Neutrophil (primary cell): ENCODE results near the gene PCBD2.
"Not testable (repeated sequence)": the region's sequence is repeated elsewhere in the genome, so short reads cannot be mapped to it uniquely, and the experiment has no call there.

ENCODE experiments used
- H3K27ac ChIP-seq: fragments of 200-600 bp; sonication (generic); 2 replicates; pipeline ENCODE4 v1.5.1; 2016; ENCODE audit warnings: mild to moderate bottlenecking, moderate library complexity
- H3K27me3 ChIP-seq: fragments of 200-600 bp; sonication (generic); 2 replicates; pipeline ENCODE4 v1.6.0; 2016; ENCODE audit warnings: mild to moderate bottlenecking
- H3K36me3 ChIP-seq: fragments of 200-600 bp; sonication (generic); 2 replicates; pipeline ENCODE4 v1.5.1; 2017
- H3K4me1 ChIP-seq, 2 experiments: fragments of 200-600 bp in 1 of 2; sonication (generic) in 1 of 2; 1 replicate in 1 of 2; 2 replicates in 1 of 2; pipeline versions ENCODE4 v1.5.1 to v1.6.1; 2013 to 2016; ENCODE audit warnings: low read depth in 1 of 2, low read length in 1 of 2, mild to moderate bottlenecking in 1 of 2, moderate library complexity in 1 of 2; ENCODE audit not compliant: control insufficient read depth in 1 of 2, insufficient read depth in 1 of 2
- H3K4me3 ChIP-seq, 2 experiments: fragments of 200-600 bp in 1 of 2; sonication (generic) in 1 of 2; 1 replicate in 1 of 2; 2 replicates in 1 of 2; pipeline ENCODE4 v1.5.1; 2013 to 2016; ENCODE audit warnings: low read depth in 1 of 2, low read length in 1 of 2, mild to moderate bottlenecking in 1 of 2, moderate library complexity in 1 of 2
- H3K9me3 ChIP-seq: fragments of 200-600 bp; sonication (generic); 2 replicates; pipeline ENCODE4 v1.5.1; 2016
- TF ChIP-seq, protein P1 (sequence below): fragments of 200-600 bp; sonication (generic); IDR thresholded peaks from 2 replicates; pipeline ENCODE4 v1.5.1; 2016; ENCODE audit warnings: antibody characterized with exemption

The PCBD2 gene

DNA sequence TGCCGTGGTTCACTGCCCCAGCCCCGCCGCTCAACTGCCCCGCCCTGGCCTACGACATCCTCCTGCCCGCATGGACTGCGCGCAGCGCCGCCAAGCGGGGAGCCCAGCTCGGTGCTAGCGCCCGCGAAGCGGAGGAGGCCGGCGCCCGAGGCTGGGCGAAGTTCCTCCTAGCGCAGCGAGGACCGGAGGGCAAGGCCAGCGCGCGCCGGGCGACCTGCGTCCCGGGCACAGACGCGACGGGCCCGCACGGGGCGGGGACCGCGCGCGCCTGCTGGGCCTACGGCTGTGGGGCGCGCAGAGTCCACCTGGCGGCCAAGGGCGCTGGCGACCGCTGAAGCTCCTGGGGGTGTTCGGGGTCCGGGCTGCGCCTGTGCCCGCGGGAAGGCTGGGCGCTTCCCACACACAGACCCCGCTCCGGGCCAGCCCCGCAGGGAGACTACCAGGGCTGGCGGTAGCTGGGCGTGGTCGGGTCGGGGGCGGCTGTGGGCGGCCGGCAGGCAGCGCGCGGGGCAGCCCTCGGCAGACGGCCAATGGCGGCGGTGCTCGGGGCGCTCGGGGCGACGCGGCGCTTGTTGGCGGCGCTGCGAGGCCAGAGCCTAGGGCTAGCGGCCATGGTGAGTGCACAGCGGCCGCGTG lies at the start of gene PCBD2:
Gene PCBD2, plus strand, starts transcription at position 522 of the 636 bp plus-strand sequence. Its CDS starts 9 bp downstream, at position 531.
- Histone ChIP-seq H3K4me1 (peaks cover 24 to 25% of the 10 kb centered on the region in 2 experiments), H3K27ac (peak within 1 kb of the TSS; percentile 100), H3K4me3 (peak within 1 kb of the TSS; percentile 81 to 98), H3K36me3 (peaks cover 3% of the 10 kb centered on the region), H3K9me3 (no peaks in the 10 kb centered on the region), H3K27me3 (no peaks in the 10 kb centered on the region)
- TF ChIP-seq, protein P1, sequence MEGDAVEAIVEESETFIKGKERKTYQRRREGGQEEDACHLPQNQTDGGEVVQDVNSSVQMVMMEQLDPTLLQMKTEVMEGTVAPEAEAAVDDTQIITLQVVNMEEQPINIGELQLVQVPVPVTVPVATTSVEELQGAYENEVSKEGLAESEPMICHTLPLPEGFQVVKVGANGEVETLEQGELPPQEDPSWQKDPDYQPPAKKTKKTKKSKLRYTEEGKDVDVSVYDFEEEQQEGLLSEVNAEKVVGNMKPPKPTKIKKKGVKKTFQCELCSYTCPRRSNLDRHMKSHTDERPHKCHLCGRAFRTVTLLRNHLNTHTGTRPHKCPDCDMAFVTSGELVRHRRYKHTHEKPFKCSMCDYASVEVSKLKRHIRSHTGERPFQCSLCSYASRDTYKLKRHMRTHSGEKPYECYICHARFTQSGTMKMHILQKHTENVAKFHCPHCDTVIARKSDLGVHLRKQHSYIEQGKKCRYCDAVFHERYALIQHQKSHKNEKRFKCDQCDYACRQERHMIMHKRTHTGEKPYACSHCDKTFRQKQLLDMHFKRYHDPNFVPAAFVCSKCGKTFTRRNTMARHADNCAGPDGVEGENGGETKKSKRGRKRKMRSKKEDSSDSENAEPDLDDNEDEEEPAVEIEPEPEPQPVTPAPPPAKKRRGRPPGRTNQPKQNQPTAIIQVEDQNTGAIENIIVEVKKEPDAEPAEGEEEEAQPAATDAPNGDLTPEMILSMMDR = peak; percentile 99

DNA sequence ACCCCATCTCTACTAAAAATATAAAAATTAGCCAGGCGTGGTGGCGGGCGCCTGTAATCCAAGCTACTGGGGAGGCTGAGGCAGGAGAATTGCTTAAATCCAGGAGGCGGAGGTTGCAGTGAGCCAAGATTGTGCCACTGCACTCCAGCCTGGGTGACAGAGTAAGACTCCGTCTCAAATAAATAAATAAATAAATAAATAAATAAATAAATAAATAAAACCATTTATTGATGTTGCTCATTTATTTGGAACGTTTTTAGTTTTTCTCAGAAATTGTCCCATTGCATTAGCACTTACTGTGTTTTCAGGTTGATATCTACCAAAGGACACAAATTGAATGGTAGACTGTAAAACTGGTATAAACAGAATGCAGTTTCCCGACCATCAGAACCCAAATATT lies 48.5 kb upstream of the PCBD2 start:
- not testable (repeated sequence) for H3K27ac ChIP-seq, H3K4me3 ChIP-seq, H3K9me3 ChIP-seq, H3K27me3 ChIP-seq, H3K4me1 ChIP-seq
- peaks cover 52% of the 10 kb centered on the region for H3K36me3 ChIP-seq

DNA sequence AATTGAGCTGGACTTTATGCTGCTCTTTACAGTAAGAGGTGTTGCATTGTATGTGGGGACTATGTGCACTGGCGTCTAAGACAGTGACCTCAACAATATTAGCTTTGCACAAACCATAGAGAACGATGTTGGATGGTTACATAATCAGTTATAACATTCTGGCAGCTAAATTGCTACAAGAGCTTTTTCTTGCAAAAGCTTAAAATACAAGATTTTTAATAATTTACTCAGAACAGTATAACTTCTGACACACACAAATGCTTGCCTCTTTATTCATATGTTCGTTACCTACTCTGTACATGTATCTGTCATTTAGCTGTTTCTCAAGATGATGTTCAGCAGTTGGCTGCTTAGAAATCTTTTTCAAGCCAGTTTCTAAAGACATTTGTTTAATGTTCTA lies 47.5 kb upstream of the PCBD2 start:
- Histone ChIP-seq H3K9me3 (no peaks in the 10 kb centered on the region), H3K36me3 (peaks cover 50% of the 10 kb centered on the region)

DNA sequence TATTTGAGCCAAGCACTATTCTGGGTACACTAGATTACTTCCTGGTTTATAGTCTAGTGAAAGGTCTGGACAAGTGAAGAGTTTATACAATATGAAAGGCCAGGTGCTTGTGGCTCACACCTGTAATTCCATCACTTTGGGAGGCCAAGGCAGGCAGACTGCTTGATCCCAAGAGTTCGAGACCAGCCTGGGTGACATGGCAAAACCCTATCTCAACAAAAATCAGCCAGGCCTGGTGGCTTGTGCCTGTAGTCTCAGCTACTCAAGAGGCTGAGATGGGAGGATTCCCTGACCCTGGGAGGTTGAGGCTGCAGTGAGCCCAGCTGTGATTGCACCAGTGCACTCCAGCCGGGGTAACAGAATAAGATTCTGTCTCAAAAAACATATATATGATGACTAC lies 40.2 kb upstream of the PCBD2 start:
- no peaks in the 10 kb centered on the region for H3K27me3 ChIP-seq
- no peaks in the 10 kb centered on the region for H3K9me3 ChIP-seq
- H3K4me3 ChIP-seq = no peak overlapping the region
- no peak overlapping the region for H3K27ac ChIP-seq
- peaks cover 6% of the 10 kb centered on the region for H3K36me3 ChIP-seq
- TF ChIP-seq, protein P1 = no peak
- no peaks in the 10 kb centered on the region for H3K4me1 ChIP-seq

More for the DNA sequence above, 47.5 kb upstream of the PCBD2 start:
- TF ChIP-seq, protein P1 = no peak
- Histone ChIP-seq H3K4me1 (no peaks in the 10 kb centered on the region), H3K4me3 (no peak overlapping the region), H3K27me3 (no peaks in the 10 kb centered on the region), H3K27ac (no peak overlapping the region)

DNA sequence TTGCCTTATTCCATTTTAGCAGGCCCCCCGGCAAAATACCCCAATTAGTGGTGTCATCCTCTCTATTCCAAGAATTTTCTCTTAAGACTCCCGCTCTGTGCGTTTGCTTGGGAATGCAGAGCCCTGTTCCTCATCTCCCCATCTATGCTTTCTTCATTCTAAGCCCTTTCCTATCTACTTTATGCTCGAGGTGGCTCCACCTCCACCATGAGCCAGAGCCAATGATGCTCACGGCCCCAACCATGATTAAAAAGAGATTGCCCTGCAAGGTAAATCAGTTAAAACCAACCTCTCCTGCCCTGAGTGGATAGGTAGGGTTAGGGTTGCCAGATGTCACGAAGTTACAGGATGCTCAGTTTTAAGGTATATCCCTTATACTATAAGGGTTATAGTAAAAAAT lies 31.4 kb upstream of the PCBD2 start:
- H3K27me3 ChIP-seq = no peaks in the 10 kb centered on the region
- H3K27ac ChIP-seq = peak overlapping the region; percentile 91
- no peaks in the 10 kb centered on the region for H3K9me3 ChIP-seq
- H3K4me3 ChIP-seq = peak overlapping the region; percentile 88 to 91
- peaks cover 15 to 19% of the 10 kb centered on the region in 2 experiments for H3K4me1 ChIP-seq
- TF ChIP-seq, protein P1 = no peak
- no peaks in the 10 kb centered on the region for H3K36me3 ChIP-seq

DNA sequence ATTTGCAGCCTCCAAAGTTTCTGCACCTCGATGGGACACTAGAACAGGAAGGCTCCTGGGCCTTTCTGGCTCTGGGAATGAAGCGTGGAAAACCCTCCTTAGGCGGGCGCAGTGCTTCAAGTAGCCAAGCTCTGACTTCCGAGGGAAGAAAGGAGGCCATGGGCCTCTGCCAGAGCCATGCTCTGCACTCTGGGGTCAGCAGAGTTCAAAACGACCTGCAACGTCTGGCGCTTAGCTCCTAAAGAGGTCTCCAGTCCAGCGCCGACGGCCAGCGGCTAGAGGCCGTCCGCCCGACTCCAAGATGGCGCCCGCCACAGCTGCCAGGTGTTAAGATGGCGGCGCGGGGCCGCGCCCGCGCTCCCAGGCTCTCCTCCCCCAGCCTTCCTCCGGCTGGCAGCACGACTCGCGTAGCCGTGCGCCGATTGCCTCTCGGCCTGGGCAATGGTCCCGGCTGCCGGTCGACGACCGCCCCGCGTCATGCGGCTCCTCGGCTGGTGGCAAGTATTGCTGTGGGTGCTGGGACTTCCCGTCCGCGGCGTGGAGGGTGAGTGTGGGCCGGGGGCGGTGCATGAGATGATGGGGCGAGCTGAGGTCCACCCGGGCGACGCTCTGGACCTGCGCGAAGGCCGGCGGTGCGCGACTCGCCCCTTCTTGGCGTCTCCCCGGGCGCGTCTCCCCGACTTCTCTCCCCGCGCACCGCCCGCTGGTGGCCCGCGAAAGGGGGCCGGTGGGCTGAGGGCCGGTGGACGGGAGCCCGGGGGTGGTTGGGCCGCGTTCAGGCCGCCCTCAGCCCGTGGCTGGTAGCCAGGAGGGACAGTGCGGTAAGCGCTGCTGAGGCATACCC lies 30.7 kb upstream of the PCBD2 start, which contains the start of gene TXNDC15:
Gene TXNDC15, plus strand, starts transcription at position 385 of the 844 bp plus-strand sequence. Its CDS starts 57 bp downstream, at position 442.
- peak within 1 kb of the TSS; percentile 88 to 91 for H3K4me3 ChIP-seq
- TF ChIP-seq, protein P1 = peak; percentile 49

More for the DNA sequence above, 30.7 kb upstream of the PCBD2 start, which contains the start of gene TXNDC15:
- H3K27ac ChIP-seq = peak within 1 kb of the TSS; percentile 91
- H3K4me1 ChIP-seq = peaks cover 15 to 19% of the 10 kb centered on the region in 2 experiments
- no peaks in the 10 kb centered on the region for H3K27me3 ChIP-seq
- H3K9me3 ChIP-seq = no peaks in the 10 kb centered on the region
- H3K36me3 ChIP-seq = no peaks in the 10 kb centered on the region
